Esophagus muscularis mucosa (tissue), 4 donors: ENCODE measurements around the gene AUTS2. TPM values are rescaled to one million over a fixed set of nuclear protein-coding genes. Genes with fewer than 3 reads are reported as not detected.
A peak's percentile ranks its signal among the peaks of the same experiment; 100 is the strongest.

ENCODE experiments used
- DNase-seq: peaks from one replicate; pipeline ENCODE4 v3.0.0-alpha.2; 2017; ENCODE audit errors: extremely low spot score
- H3K27ac ChIP-seq, 4 donors: fragments of 200-600 bp; sonication (generic); replicated peaks in 1 of 4; 1 replicate in 3 of 4; 2 replicates in 1 of 4; pipeline ENCODE4 v1.5.1; 2016 to 2019; ENCODE audit warnings: mild to moderate bottlenecking in 1 of 4
- H3K27me3 ChIP-seq, 4 donors: fragments of 200-600 bp; sonication (generic); one replicate each; pipeline versions ENCODE4 v1.5.1 to v1.6.0; 2016 to 2019
- H3K36me3 ChIP-seq, 4 donors: fragments of 200-600 bp; sonication (generic); one replicate each; pipeline ENCODE4 v1.5.1; 2016 to 2019
- H3K4me1 ChIP-seq, 4 donors: fragments of 200-600 bp; sonication (generic); one replicate each; pipeline ENCODE4 v1.5.1; 2016 to 2019
- H3K4me3 ChIP-seq, 4 donors: fragments of 200-600 bp; sonication (generic); 1 replicate in 2 of 4; 2 replicates in 2 of 4; pipeline ENCODE4 v1.5.1; 2016 to 2019; ENCODE audit warnings: mild to moderate bottlenecking in 4 of 4, moderate library complexity in 1 of 4
- H3K9me3 ChIP-seq, 4 donors: fragments of 200-600 bp; sonication (generic); 1 replicate in 3 of 4; 2 replicates in 1 of 4; pipeline ENCODE4 v1.5.1; 2016 to 2019
- CTCF ChIP-seq, 3 experiments: fragments of 200-600 bp in 2 of 3; fragments of 450-650 bp in 1 of 3; sonication (generic) in 2 of 3; IDR thresholded peaks; one replicate each; pipeline ENCODE4 v1.5.1; 2017 to 2019; ENCODE audit warnings: antibody characterized with exemption in 3 of 3, mild to moderate bottlenecking in 2 of 3, moderate library complexity in 1 of 3
- EP300 ChIP-seq: sonication (generic); formaldehyde crosslinking; IDR thresholded peaks from one replicate; pipeline ENCODE4 v1.6.1; 2017; ENCODE audit warnings: antibody characterized with exemption
- POLR2A ChIP-seq: fragments of 450-650 bp; IDR thresholded peaks from one replicate; pipeline ENCODE4 v1.6.1; 2017; ENCODE audit warnings: antibody characterized with exemption, moderate library complexity, mild to moderate bottlenecking, low read depth
- POLR2AphosphoS5 ChIP-seq, 2 donors: sonication (generic); formaldehyde crosslinking; IDR thresholded peaks; one replicate each; pipeline ENCODE4 v1.6.1; 2017; ENCODE audit warnings: antibody characterized with exemption in 2 of 2
- WGBS: methylation state at CpG from one replicate; pipeline ENCODE4 v1.1.5; 2018; 5-methylcytosine and 5-hydroxymethylcytosine counted together
- intact Hi-C: fragments of 100-400 bp; cut with DNase I; formaldehyde crosslinking; loops from one replicate; pipeline ENCODE4 v1.15.1; 2023
- total RNA-seq, 4 donors: library from RNA; depleted of rRNA; stranded (reverse); fragments of >200 nt; gene quantifications; one replicate each; pipeline versions ENCODE4 v1.1.0 to v1.2.1, GENCODE V29; 2016

Gene AUTS2
- total RNA-seq, 4 donors from 2014 or later: 18.5 to 44.9 (median 34.2) TPM

- WGBS: 94% methylated on average over 4 of the region's 4 CpGs
- no peak for DNase-seq
- TF ChIP-seq POLR2A: no peak
- TF ChIP-seq EP300: no peak
- no peak for TF ChIP-seq POLR2AphosphoS5 (IDR thresholded peaks at IDR 0.05)
- no peak for TF ChIP-seq CTCF (IDR thresholded peaks at IDR 0.05)
Observed at GRCh38 chr7:70680306-70680705, 1082.0 kb downstream of the AUTS2 start.

GRCh38 chr7:70680743-70681468 lies 1082.6 kb downstream of the AUTS2 start:
- no peak for DNase-seq
- 95% methylated on average over 15 of the region's 15 CpGs for WGBS
- peaks cover 0 to 4% (median 0%) of the 10 kb centered on the region in 4 donors for H3K4me1 ChIP-seq
- TF ChIP-seq POLR2A (no peak), EP300 (no peak), CTCF (IDR thresholded peaks at IDR 0.05) (no peak), POLR2AphosphoS5 (IDR thresholded peaks at IDR 0.05) (no peak)
- no peaks in the 10 kb centered on the region for H3K27me3 ChIP-seq
- H3K4me3 ChIP-seq: no peak overlapping the region
- no peaks in the 10 kb centered on the region for H3K9me3 ChIP-seq
- H3K27ac ChIP-seq: no peak overlapping the region
- no peaks in the 10 kb centered on the region for H3K36me3 ChIP-seq
- intact Hi-C loops: no loop called here

More at GRCh38 chr7:70680306-70680705, 1082.0 kb downstream of the AUTS2 start:
- Histone ChIP-seq H3K27me3 (no peaks in the 10 kb centered on the region), H3K27ac (no peak overlapping the region), H3K36me3 (no peaks in the 10 kb centered on the region), H3K4me1 (peaks cover 0 to 4% (median 0%) of the 10 kb centered on the region in 4 donors), H3K9me3 (no peaks in the 10 kb centered on the region), H3K4me3 (no peak overlapping the region)
- intact Hi-C loops: no loop called here

- Histone ChIP-seq H3K27ac (no peak overlapping the region), H3K9me3 (no peaks in the 10 kb centered on the region), H3K4me1 (peaks cover 0 to 4% (median 0%) of the 10 kb centered on the region in 4 donors), H3K27me3 (no peaks in the 10 kb centered on the region), H3K4me3 (peak overlapping the region in 1 of 4 donors; percentile 3), H3K36me3 (no peaks in the 10 kb centered on the region)
- WGBS: 85% methylated on average over 12 of the region's 12 CpGs
- DNase-seq: no peak
- no peak for TF ChIP-seq EP300
- no peak for TF ChIP-seq POLR2AphosphoS5 (IDR thresholded peaks at IDR 0.05)
- TF ChIP-seq POLR2A: no peak
- no peak for TF ChIP-seq CTCF (IDR thresholded peaks at IDR 0.05)
- intact Hi-C loops: no loop called here
Observed at GRCh38 chr7:70681469-70682350, 1083.4 kb downstream of the AUTS2 start.

- 98% methylated on average over 8 of the region's 8 CpGs for WGBS
- Histone ChIP-seq H3K36me3 (no peaks in the 10 kb centered on the region), H3K4me1 (peaks cover 0 to 4% (median 0%) of the 10 kb centered on the region in 4 donors), H3K9me3 (no peaks in the 10 kb centered on the region), H3K27ac (no peak overlapping the region), H3K27me3 (no peaks in the 10 kb centered on the region), H3K4me3 (no peak overlapping the region)
- DNase-seq: no peak
- no peak for TF ChIP-seq CTCF (IDR thresholded peaks at IDR 0.05)
- no peak for TF ChIP-seq POLR2AphosphoS5 (IDR thresholded peaks at IDR 0.05)
- TF ChIP-seq EP300: no peak
- TF ChIP-seq POLR2A: no peak
- intact Hi-C loops: no loop called here
Observed at GRCh38 chr7:70684173-70684572, 1085.9 kb downstream of the AUTS2 start.
